ENCODE results near the gene SDS.

DNA sequence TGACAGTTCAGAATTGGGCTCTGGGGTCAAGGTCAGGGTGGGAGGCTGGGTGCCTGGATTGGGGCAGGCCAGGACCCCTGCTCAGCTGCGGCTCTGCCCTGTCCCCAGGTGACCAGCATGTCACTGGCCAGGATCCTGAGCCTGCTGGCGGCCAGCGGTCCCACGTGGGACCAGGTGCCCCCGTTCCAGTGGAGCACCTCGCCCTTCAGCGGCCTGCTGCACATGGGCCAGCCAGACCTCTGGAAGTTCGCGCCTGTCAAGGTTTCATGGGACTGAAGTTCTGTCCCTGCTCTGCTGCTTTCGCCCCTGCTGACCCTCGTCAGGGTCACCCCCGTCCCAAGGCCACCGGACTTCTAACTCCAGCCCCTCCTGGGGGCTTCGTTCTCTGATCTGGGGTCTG, 15.3 kb downstream of the SDS start:
- TF ChIP-seq, protein P1, sequence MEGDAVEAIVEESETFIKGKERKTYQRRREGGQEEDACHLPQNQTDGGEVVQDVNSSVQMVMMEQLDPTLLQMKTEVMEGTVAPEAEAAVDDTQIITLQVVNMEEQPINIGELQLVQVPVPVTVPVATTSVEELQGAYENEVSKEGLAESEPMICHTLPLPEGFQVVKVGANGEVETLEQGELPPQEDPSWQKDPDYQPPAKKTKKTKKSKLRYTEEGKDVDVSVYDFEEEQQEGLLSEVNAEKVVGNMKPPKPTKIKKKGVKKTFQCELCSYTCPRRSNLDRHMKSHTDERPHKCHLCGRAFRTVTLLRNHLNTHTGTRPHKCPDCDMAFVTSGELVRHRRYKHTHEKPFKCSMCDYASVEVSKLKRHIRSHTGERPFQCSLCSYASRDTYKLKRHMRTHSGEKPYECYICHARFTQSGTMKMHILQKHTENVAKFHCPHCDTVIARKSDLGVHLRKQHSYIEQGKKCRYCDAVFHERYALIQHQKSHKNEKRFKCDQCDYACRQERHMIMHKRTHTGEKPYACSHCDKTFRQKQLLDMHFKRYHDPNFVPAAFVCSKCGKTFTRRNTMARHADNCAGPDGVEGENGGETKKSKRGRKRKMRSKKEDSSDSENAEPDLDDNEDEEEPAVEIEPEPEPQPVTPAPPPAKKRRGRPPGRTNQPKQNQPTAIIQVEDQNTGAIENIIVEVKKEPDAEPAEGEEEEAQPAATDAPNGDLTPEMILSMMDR (IDR thresholded peaks at IDR 0.05), result no peak
- TF ChIP-seq POLR2A (IDR thresholded peaks at IDR 0.05) (no peak), POLR2AphosphoS5 (IDR thresholded peaks at IDR 0.05; ENCODE audit: insufficient read depth in 1 of 2, low read depth in 1 of 2) (no peak)

All from vagina (tissue), 2 donors.